Measurements from ENCODE around the gene DPP6.
"Not testable (repeated sequence)": the region's sequence is repeated elsewhere in the genome, so short reads cannot be mapped to it uniquely, and the experiment has no call there.

Gene DPP6

DNA sequence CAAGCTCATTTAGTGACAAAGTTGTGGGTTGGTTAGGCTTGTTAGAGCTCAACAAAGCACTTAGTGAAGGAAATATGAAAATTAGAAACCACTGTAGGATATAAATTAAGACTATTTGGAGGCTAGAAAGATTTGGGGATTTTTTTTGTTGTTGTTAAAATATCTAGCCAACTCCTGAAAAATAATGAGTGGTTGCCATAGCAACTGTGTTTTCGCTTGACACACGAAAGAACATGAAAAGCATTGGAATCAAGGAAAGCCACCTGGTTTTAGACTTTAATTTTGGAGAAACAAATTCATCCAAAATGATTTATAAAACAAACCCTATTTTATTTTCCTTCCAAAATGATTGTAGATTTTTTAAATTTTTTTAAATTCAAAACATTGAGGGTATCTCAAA lies 26.3 kb downstream of the DPP6 start:
- DNase-seq, result not testable (repeated sequence)

DNA sequence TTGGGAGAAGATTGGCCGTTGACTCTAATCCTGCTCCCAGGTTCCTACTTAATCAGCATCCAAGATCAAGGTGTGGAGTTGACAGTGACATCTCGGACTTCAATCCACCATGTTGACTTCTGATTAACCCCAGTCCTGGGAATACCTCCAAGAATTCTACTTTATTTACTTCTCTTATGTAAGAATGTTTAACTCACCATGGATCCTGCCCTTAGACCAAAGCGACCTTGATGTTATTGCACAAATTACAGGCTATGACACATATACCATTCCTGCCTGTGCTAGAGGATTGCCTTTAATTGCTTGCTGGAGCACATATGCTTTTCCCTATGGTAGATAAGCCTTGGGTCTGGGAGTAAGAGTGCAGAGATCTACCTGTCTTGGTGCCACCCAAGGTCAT lies 28.1 kb downstream of the DPP6 start:
- DNase-seq, result not testable (repeated sequence)

DNA sequence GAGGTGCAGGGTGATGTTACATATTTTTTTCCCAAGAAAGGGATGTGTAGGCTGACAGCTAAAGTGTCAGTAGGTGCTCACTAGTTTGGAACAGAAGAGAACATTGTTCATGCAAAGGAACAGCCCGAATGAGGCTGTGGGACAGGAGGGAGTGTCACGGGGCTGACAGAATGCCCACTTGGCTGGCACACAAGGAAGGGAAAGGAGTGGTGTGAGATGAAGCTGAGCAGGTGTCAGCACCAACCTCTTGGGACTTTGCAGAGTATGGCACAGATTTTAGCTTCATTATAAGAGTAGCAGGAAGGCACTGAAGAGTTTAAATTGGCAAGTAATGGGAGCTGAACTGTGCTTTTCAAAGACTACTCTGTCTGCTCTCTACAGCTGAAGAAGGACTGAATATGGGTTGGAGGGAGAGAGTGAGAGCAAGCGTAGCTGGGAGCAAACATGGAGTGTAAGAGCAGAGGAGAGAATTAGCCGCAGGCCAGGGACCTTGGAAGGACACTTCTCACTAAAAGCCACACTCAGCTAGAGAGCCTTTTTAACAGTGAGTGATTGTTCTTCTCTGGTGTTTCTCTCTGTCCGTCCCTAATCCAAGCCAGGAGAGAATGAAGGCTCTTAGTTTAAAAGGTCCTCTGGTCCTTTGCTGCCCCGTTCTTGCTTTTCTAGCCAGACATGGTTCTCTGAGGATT lies 35.0 kb downstream of the DPP6 start:
- not testable (repeated sequence) for DNase-seq

DNA sequence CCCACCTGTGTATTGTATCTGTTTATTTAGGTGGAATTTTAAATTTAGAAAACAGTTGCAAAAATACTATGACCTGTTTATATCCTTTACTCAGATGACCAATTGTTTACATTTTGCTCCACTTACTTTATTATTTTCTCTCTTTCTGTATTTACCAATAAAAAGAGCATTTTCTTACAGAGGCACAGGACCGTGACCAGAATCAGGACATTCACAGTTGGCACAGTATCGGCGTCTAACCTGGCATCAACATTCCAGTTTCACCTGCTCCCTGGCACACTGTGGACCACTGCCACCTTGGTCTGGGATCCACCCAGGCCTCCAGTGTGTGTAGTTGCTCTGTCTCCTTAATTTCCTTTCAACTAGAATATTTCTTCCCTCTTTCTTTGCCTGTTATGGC lies 39.9 kb downstream of the DPP6 start:
- not testable (repeated sequence) for DNase-seq

DNA sequence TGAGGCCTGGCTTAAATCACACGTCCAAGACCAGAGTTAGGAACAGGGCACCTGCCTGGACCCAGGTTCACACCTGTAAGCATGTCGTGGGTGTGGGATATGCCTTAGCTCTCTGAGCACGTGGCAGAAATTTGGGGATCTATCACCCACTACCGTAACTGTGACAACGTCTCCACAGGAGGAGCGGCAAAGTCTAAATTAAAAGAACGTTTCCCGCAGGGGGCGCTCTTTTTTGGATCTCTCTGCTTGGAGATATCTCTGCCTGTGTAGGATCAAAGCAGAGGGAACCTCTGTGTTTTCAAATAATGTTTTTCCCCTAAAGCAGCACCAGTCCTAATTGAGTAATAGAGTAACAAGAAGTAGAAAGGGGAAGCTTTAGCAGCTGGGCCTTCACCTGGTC lies 43.0 kb downstream of the DPP6 start:
- not testable (repeated sequence) for DNase-seq

DNA sequence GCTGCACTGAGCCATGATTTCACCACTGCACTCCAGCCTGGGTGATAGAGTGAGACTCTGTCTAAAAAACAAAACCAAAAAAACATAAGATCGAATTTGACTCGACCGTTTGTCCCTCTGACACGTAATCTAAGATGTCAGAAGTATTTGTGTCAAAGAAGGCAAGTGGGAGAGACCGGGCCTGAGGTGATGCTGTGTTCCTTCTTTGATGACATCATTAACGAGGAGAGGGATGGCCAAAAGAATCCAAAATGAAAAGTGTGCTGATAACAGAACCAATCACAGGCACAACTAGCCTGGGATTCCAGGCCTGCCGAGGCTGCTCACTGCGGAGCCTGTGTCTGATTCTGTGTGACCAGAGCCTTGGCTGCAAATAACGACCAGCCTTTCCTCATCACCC lies 52.9 kb downstream of the DPP6 start:
- DNase-seq, result not testable (repeated sequence)

DNA sequence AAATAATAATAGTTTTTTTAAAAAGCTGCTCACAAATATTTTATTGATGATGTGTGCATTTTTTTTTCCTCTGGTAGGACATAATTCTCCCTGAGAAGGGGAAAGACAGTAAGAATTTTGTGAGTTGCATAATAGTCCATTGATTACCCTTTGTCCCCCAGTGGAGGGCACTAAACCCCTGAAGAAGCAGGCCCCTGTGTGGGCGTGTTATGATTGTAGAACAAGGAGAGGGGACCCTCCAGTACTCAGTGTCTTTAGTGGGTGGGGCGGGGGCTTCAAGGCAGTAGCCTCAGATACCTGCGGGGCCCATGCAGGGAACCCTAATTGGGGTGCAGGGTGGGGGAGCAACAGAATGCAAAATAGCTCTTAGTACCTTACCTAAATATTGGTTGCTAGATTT lies 57.4 kb downstream of the DPP6 start:
- not testable (repeated sequence) for DNase-seq

DNA sequence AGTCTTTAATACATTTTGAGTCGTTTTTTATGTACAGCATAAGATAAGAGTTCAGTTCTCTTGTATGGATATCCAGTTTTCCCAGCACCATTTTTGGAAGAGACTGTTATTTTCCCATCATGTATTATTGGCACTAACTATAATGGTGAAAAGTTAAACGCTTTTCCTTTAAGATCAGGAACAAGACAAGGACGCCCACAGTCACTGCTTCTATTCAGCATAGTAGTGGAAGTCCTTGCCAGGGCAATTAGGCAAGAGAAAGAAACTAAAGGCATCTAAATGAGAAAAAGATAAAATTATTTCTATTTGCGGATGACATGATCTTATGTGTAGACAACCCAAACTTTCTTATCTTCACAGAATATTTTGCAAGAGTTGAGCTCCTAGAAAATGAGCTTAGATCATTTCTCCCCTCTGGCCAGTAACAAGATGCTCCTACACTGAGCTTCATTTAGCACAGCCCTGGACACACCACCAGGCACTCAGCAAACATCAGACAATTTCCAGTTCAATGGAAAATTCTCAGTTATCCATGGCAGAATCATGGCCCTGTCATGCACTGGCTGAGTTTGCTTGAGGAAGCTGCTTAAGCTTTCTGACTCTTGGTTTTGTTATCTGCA lies 61.6 kb downstream of the DPP6 start:
- DNase-seq, result not testable (repeated sequence)

DNA sequence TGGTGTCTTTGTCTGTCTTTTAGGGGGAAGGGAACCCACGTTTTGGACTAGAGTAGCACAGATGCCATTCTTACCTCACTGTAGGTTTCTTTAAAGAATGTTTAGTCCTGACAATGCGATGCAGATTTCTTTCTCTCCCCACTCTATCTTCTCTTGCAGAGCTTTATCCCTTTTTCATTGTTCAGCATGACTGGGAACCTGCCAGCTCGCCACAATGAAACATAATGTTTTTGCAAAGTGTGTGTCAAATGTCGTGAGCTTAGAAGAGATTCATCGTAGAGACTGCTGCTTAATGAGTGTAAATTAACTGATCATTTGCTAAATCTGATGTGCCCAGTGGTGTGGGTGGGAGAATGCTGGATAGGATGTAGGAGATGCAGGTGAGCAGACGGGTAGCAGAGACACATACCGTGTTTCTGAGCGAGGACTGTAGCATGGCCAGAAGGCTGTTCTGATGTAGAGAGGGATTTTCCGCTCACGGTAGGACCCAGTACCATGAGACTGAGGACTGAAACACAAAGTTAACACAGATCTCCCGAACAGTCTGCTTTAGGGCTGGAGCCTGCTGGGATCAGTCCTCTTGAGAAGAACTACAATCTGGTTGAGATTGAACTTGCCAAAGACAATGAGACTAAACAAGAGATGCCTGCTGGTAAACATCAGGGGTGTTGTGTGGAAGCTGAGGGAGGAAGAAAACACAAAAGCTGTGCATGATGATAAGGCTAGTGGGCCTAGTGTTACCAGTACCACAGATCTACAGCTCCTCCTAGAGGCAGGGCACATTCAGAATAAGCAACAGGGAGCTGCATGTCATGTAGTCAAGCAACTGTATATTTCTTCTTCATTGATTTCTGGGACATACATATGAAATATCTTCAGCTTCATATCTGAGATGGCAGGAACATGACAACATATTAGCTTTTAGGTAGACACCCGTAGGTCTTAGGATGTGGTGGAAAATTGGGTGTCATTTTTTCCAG lies 65.5 kb downstream of the DPP6 start:
- DNase-seq, result not testable (repeated sequence)

DNA sequence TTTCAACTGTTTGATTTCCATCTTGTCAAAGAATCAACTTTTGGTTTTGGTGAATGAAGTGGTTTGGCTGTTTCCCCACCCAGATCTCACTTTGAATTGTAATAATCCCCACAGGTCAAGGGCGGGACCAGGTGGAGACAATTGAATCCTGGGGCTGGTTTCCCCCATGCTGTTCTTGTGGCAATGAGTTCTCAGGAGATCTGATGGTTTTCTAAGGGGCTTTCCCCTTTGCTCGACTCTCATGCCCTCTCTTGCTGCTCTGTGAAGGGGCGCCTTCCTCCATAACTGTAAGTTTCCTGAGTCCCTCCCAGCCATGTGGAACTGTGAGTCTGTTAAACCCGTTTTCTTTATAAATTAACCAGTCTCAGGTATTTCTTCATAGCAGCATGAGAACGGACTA lies 68.6 kb downstream of the DPP6 start:
- DNase-seq, result not testable (repeated sequence)

DNA sequence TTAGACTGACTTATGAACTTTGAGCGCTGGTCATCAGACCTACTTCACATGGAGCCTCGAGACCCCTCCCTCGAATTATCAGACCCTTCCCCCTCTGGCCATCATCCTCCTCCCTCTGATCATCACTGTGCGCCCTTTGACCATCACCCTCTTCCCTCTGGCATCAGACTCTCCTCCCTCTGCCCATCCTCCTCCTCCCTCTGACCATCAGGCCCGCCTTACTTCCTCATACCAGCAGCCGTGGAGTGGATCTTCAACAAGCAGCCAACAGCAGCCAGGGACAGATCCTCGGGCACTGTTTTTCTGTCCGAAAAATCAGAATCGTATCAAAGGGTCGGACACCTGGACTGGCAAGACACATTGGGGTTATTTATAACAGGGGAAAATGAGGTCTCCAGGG lies 70.5 kb downstream of the DPP6 start:
- DNase-seq, result not testable (repeated sequence)

DNA sequence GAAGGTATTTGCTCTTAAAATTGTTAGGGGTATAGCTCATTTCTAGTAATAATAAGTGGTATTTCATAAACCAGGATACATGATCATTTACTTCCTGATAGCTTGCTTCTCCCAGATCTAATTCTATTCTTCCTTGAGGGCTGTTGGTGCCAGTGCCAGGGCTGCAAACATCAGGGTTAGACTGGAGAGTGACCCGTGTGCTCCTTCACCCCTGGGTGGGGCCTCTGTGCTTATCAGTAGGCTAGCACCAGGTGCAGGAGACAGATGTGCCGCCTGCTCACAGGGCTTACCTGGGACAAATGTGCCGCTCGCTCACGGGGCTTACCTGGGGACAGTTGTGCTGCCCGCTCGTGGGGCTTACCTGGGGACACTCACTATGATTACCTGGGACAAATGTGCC lies 71.2 kb downstream of the DPP6 start:
- DNase-seq, result not testable (repeated sequence)

DNA sequence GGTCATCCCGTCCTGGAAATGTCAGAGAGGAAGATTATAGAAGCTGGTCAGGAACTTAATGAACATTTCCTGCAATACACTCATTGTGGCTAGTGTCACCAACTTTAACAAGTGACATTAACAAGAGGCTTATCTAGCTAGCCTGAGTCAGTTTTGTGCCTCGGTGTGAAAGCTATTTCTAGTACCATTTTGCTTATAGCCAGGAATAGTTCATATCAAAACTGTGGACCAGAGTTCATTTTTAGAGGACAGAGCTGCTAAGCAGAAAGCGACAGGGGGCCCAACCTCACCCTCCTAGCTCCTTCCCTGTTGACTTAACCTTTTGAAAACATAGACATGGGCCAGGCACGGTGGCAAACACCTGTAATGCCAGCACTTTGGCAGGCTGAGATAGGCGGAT lies 76.9 kb downstream of the DPP6 start:
- not testable (repeated sequence) for DNase-seq

DNA sequence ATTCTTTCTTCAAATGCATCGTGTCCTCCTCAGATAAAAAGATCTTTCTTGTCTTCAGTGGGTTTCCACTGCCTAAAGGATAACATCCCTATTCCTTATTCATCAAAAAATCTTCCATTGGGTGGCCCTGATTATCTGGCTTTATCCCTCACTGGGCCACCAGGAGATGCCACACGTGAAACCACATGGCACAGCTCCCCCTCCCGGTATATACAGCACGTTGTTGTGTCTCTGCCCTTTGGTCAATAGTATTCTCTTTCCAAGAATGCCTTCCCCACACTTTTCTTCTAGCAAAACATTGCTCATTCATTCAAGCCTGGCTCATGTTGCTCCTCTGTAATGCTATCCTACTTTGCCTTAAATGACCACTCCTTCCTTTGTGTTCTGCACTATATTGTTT lies 80.4 kb downstream of the DPP6 start:
- DNase-seq, result not testable (repeated sequence)

DNA sequence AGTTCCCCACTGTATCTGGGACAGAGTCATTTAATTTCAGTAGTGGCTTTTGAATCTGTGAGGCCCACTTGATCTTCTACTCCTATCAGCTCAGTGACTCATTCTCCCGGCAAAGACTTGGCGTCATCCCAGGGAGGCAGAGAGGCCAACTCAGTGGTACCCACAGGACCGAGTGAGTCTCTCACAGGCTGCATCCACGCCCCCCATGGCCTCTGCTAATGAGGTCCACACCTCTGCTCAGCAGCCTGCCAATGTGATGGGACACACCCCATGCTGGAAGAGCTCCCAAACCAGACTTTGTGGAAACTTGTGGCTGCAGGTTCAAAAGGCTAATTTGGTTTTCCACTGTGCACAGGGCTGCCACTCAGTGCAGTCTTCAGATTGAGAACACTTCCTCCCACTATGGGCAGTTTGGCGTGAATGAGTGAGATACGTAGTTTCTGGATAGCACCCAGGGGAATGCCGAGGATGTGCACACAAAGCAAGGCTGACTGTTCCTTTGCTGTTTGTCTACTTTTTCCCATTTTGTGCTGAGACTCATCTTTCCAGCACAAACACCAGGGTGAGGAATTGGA lies 81.6 kb downstream of the DPP6 start:
- DNase-seq, result not testable (repeated sequence)

DNA sequence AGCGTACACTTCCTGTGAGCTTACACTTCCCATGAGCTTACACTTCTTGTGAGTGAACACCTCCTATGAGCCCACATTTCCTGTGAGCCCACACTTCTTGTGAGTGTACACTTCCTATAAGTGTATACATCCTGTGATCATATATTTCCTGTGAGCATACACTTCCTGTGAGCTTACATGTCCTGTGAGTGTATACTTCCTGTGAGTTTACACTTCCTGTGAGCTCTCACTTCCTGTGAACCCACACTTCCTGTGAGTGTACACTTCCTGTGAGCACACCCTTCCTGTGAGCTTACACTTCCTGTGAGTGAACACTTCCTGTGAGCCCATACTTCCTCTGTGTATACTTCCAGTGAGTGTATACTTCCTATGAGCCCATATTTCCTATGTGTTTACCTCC lies 82.5 kb downstream of the DPP6 start:
- DNase-seq, result not testable (repeated sequence)

DNA sequence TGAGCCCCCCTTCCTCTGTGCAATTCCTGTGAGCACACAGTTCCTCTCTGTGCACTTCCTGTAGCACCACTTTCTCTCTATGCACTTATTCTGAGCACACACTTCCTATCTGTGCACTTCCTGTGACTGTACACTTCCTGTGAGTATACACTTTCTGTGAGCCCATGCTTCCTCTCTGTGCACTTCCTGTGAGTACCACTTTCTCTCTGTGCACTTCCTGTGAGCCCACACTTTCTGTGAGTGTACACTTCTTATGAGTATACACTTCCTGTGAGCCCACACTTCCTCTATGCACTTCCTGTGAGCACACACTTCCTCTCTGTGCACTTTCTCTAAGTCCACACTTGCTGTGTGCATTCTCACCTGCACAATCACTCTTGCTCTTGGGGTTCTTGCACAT lies 83.4 kb downstream of the DPP6 start:
- not testable (repeated sequence) for DNase-seq

DNA sequence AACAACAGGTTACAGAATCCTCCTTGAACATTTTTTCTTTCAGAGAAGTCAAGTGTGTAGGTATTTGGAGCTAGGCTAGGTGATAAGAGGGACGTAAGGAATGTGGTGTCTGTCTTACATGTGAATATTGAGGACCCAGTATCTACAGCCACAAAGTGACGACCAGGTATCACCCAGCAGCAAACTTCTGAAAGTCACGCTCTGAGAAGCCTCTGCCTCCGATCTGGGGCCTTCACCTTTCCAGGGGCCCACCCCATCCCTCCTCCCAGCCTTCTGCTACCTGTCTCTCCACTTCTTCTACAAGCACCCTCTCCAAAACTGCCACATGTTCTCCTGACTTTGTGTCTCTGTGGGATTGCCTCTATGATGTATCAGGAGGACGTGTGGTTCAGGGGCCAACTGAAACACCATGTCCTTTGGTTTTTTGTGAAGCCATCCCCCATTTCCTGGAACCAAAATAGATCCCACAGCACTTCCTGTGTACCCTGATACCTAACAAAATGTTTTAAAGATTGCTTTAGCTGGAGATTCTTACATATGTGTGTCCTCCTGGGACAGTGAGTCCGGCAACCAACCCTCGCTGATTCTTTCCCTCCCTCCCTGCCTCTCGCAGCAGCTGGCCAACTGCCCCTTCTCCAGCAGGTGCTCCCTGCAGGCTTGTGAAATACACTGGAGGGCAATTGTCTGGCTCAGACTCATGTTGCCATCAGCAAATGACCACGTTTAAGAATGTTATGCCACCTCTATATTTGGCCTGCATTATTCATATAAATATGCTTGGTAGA lies 93.9 kb downstream of the DPP6 start:
- DNase-seq, result not testable (repeated sequence)

DNA sequence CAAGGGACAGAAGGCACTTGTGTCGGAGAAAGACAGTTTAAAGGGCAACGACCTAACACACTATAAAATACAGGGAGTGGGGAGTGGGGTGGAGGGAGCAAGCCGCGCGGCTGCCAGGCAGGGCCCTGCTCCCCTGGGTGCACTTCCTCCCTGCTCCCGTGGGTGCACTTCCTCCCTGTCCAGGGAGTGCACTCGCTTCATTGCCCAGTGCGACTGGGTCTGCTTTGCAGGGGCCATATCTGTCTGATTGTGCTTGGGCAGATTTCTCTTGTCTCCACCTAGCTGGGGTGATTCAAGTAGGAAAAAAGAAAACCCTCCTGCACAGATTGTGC lies 94.5 kb downstream of the DPP6 start:
- not testable (repeated sequence) for DNase-seq

DNA sequence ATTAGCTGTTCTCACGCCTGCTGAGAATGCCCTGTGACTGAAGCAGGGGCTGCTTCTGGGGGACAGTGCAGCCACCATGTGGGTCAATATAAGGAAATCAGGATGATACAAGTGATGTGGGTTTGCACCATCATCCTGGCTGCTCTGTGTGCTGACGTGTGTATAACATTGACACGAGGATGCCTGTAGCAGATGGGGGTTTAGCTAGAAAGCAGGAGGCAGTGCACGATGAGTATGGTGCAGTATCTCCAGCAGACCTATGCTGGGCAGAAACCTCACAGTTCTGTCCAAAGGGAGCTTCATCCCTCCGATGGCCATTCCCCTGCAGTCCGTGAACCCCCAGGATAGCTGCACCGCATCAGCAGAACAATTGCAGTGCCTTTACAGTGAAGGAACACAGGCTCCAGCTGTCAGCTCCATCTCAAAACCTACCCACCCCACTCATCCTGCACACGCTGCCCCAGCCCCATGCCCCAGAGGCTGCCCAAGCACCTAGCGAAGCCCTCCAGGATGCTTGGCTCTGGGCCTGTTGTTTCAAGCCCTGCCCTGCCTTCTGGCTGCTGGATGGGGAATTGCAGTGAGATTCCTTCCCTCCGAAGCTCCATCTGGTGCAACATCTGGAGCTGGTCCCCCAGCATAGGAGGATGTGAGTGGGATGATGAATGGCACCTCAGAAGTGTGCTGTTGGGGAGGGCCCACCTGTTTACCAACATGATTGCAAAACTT lies 96.8 kb downstream of the DPP6 start:
- not testable (repeated sequence) for DNase-seq

DNA sequence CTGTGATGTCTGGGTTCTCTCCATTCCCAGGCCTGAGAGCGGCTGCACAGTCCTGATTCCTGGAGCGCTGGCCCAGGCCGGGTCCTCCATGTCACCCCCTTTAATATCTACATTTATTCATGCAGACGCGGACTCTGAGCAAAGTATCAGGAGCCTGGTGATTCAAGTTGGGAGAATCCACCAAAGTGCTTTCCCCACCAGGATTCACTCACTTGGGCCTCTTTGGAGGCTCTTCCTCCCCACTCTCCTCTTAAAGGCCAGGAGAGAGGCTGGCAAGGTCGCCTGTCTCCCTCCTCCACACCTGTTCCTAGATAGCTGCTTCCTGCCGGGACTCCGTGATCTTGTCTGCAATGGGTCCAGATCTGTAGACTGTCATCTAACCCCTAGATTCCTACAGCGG lies 98.5 kb downstream of the DPP6 start:
- DNase-seq, result not testable (repeated sequence)

DNA sequence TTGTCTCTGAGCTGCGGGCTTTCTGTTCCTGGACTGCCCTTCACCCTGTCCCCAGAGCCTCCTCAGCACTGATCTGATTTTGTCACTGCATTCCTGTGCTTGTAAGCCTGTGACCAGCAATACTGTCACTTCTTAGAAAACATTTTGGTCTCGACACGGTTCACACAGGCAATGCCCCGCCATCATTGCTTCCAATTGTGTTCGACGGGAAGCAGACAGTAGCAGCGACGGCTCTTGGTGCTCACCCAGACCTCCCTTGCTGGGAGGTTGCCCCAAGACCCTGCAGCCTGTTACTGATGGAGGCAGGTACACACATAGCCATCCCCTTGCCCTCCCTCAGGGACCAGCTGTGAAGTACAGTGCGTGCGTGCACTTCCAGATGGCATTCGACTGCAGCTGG lies 99.1 kb downstream of the DPP6 start:
- not testable (repeated sequence) for DNase-seq
